Measurements from ENCODE around the gene SPN.

DNA sequence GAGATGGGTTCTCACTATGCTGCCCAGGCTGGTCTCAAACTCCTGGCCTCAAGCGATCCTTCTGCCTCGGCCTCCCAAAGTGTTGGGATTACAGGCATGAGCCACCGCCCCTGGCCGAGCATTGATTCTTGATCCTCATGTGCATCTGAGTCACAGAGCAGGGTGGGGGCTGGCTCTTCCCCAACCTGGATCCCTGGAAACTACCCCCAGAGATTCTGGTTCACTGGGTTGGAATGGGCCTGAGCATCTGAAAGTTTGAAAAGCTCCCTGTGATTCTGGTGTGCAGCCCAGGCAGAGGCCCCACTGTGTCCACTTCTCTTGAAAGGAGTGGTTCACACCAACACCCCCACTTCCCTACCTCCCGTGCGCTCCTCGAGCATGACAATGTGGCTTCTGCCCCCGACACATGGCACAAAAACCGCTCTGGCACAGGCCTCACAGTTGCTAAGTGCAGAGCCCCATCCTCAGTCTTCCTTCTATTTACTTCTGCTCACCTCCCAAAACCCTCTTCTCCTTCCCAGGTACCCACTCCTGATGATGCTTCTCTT, 20.6 kb downstream of the SPN start:
- TF ChIP-seq CTCF (IDR thresholded peaks at IDR 0.05; ENCODE audit: low read depth, low read length): no peak
- TF ChIP-seq, protein P1, sequence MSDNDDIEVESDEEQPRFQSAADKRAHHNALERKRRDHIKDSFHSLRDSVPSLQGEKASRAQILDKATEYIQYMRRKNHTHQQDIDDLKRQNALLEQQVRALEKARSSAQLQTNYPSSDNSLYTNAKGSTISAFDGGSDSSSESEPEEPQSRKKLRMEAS (IDR thresholded peaks at IDR 0.05; ENCODE audit: low read depth, low read length): no peak
- TF ChIP-seq POLR2A (IDR thresholded peaks at IDR 0.05; ENCODE audit: extremely low read depth, insufficient read length): no peak
- no peak for TF ChIP-seq MYC (IDR thresholded peaks at IDR 0.05; ENCODE audit: low read depth, low read length)

Data from NB4 (cell line).